ENCODE data around the gene TPRG1L.

Gene TPRG1L

DNA sequence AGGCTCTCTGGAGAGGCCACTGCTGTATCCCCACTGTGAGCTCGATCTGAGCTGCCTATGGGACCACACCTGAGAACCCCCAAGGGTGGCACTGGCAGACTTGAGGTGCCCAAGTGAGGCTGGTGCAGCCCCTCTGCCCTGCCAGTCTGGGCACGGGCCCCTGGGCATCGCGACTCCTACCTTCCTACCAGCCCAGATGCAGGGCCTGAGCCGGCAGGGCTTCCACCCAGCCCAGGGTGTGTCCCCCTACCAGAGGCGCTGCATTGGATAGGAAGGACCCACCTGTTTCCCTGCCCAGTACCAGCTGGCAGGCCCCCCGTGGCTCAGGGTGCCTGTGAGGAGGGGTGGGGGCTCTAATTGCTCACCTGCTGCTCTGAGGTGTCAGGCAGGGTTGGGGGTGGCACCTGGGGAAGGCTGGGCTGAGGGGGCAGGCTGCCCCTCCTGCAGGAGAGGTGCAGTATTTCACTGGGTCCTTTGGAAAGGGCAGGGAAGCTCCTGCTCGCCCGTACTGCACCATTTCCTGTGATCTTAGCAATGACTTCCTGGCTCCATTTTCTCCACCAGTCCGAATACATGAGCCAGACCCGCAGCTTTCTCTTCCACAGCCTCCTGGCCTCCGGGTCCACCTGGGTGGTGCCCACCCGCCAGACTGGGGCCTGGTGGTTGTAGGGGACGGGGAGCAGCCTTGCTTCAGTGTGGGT lies 39.3 kb downstream of the TPRG1L start:
- no peak for DNase-seq (ENCODE audit: low read depth)

DNA sequence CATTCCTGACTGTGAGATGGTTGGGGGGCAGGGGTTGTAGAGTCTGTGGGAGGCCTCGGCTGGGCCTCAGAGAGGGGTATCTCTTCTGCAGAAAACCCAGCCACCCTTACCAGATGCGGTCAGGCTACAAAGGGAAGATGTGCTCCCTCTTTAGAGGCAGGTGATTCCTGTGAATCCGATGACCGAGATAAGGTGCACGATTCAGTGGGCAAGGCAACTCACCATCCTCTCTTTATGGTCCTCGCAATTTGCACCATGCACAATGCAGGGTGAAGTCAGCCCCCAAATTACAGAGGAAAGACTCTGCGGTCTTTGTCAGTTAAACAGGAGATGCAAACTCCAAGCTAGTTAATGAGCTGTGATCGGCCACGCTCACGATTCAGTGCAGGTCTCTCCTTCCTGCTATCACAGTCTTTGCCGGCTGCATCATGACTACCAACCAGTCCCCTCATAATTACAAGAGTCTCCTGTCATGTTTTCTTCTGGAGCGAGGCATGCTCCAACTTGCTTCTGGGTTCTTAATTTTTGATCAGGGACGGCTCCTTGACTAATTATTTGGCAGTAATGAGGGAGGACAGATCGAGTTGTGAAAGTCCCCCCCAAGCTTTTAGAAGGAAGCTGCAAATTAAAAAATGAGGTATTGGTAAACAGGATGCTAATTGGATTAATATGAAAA lies 40.0 kb downstream of the TPRG1L start:
- no peak for DNase-seq (ENCODE audit: low read depth)

DNA sequence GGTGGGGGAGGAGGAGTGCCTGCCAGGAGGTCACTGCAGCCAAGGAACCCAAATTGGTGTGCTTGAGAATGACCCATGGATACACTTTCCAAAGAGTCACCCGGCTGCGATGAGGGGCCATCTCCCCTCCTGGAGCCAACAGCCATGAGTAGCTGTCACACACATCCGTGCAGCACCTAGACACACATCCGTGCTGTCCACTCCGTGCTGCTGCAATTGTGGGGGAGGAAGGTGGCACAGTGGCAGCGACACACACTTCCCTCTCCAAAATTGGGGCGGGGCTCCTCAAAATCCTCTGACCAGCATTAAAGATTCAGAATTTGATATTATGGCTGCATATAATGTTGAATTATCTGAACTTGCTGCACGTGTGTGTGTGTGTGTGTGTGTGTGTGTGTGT lies 43.3 kb downstream of the TPRG1L start:
- no peak for DNase-seq (ENCODE audit: low read depth)

DNA sequence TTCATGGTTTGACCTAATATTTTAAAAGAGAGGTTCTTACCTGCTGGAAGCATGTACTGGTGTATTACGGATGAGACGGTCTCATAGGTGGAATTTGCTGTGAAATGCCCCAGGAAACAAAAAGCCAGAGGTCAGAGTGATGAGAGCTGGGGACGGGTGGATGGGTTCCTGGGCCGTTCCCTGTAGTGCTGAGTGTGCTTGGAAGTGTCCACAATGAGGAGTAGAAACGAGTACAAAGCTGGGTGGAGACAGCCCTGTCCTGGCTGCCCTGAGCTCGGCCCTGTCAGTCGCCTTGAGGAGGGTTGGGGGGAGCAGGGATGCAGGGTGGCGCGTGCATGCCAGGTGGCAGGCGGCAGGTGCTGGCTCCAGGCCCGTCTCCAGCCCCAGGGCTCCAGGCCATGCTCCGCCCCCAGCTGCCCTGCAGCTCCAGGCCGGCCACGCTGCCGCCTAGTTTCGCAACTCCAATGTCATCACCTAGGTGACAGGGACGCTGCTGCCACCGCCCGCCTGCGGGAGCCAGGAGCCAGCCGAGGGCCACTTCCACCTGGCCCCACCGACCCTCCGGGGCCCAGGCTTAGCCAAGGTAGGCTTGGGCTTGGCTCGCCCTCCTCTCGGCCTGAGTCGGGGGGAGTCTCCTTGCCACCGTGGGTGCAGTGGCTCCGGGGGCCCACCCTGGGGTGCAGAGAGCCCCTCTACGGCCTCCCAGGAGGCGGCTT lies 43.9 kb downstream of the TPRG1L start:
- DNase-seq (ENCODE audit: low read depth) = no peak

DNA sequence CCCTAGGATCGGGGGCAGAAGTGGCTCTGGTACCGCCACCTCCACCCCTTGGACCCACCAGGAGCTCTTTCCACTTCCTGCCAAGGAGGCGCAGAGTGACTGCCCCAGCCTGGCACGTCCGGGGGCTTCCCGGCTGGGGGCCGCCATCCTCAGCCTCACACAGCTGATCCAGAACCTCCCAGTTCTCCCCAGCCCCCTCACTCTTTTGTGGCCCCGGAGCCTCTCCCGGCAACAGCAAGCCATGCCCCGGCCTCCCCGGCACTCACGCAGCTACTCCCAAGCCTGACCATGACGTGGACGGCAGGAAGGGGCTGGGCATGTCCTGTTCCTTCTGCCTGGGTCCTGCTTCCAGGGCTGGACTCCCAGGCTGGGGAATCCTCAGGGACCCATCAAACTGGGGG lies 44.6 kb downstream of the TPRG1L start:
- no peak for DNase-seq (ENCODE audit: low read depth)

DNA sequence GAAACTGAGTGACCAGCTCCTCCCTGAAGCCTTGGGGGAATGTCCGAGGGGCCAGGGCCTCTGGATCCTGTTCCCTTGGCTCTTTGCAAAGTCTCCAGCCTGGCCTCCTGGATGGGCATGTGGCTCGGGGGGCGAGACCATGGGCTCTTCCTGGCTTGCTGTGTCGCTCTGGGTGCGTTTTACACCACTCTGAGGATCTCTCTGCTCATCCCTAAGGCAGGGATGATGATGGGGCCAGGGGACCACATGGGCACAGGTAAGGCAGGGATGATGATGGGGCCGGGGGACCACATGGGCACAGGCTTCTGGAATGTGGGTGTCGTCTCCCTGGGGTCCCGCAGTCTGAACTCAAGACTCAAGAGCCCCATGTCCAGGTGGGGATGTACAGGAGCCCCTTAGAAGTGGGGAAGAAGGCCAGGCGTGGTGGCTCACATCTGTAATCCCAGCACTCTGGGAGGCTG lies 45.2 kb downstream of the TPRG1L start:
- DNase-seq (ENCODE audit: low read depth) = no peak

DNA sequence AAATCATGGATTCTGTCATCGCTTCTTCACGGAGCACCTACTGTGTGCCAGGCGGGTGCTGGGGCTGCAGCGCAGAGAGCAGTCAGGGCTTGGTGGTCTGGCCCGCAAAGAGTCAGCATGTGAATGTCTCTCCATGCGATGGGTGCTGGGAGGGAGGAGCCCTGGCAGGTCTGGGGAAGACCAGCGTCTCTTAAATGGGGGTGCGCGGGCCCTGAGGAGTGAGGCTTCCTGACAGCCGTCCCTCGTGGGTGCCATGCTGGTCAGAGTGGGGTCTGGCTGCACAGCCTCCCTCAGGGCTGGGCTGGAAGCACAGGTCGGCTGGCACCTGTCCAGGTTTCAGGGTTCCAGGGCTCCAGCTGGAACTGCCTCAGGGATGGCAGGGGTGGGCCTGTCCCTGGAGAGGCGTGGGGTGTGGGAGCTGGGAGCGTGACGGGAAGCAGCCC lies 46.0 kb downstream of the TPRG1L start:
- no peak for DNase-seq (ENCODE audit: low read depth)

- DNase-seq (ENCODE audit: low read depth) = no peak
Observed at GRCh38 chr1:3671371-3672180, 46.8 kb downstream of the TPRG1L start.

DNA sequence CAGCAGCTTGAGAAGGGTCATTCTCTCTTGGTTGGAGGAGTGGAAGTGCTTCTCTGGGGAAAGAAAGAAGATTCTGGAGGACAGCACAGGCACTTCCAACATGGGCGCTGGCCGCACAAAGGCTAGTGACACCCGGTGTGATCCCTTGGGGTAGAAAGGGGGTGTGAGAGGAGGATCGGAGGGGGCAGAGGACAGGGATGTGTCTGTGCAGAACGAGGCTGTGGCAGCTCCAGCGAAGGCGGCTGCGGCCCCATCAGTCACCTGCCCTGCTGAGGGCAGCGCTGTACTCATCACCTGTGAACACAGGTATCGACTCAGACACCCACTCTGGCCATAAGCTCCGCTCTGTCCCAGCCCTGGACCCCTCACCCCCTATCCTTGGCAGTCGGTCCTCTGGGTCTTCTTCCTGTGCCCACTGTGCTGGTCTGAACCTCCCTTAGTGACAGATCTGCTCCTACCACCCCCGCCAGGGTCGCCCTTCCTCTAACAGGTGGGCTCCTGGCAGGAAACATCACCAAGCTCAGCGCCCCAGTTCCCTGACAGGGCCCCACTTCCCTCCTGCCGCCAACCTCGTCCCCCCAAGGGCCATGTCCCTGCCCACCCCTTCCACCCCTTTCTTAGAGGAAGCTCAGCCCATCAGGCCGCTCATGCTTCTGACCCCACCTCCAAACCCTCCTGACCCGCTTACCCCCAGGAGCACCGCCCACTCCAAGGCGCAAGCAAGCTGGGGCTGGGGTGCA lies 47.6 kb downstream of the TPRG1L start:
- no peak for DNase-seq (ENCODE audit: low read depth)

- no peak for DNase-seq (ENCODE audit: low read depth)
Observed at GRCh38 chr1:3672971-3673361, 48.2 kb downstream of the TPRG1L start.

GRCh38 chr1:3673381-3674099 lies 48.7 kb downstream of the TPRG1L start:
- DNase-seq (ENCODE audit: low read depth) = no peak

- no peak for DNase-seq (ENCODE audit: low read depth)
Observed at GRCh38 chr1:3674100-3675094, 49.6 kb downstream of the TPRG1L start.

DNA sequence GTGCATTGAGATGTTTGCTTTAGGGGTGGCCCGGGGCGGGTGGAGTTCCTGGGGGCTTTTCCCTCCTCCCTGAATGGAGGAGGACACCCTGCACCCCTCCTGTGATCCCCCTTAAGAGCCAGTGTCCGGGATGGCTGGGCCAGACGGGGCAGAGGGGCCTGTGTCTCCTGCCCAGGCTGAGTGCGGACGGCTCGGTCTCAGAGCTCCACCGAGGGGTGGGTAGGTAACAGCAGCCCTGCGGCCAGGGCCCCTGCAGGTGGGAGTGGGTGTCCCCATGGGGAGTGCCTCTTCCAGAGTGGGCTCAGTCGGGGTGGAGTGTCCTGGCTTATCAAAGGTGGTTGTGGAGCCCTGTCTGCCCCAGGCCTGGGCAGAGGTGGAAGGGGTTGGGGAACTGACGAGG lies 50.6 kb downstream of the TPRG1L start:
- DNase-seq (ENCODE audit: low read depth) = no peak

- DNase-seq (ENCODE audit: low read depth) = no peak
Observed at GRCh38 chr1:3676581-3677470, 52.0 kb downstream of the TPRG1L start.

GRCh38 chr1:3677484-3677883 lies 52.7 kb downstream of the TPRG1L start:
- DNase-seq (ENCODE audit: low read depth) = no peak

- no peak for DNase-seq (ENCODE audit: low read depth)
Observed at GRCh38 chr1:3678361-3679097, 53.7 kb downstream of the TPRG1L start.

DNA sequence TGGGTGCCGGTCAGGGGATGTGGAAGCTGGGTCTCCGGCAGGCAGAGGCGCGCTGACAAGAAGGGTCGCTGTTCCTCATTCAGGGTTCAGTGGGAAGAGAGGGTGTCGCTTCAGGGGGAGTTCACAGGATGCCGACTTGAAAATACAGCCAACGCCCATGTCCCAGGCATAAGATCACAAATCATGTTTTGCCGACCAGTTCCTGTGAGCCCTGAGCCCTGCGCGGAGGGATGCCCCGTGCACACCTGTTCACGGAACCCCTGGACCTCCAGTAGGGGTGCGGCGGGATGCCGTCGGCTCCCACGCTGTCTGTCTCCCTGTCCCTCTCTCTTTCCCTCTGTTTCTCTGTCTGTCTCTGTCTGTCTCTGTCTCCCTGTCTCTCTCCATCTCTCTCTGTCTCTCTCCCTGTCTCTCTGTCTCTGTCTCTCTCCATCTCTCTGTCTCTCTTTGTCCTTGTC lies 54.3 kb downstream of the TPRG1L start:
- DNase-seq (ENCODE audit: low read depth) = no peak

Measured in T-helper 22 cell (primary cell).